HepG2 (cell line): ENCODE measurements around the gene SMIM20. TPM values are rescaled to one million over a fixed set of nuclear protein-coding genes. Genes with fewer than 3 reads are reported as not detected.
A peak's percentile ranks its signal among the peaks of the same experiment; 100 is the strongest.

Experiments
- ARID4A ChIP-seq: sonication (generic); formaldehyde crosslinking; IDR thresholded peaks from 2 replicates; pipeline ENCODE4 v1.5.0; 2020; ENCODE audit warnings: mild to moderate bottlenecking, missing genetic modification reagents, borderline replicate concordance
- CHD2 ChIP-seq: IDR thresholded peaks from 2 replicates; pipeline ENCODE4 v1.6.1; 2011; ENCODE audit warnings: low read depth, low read length, improper control_type of control experiment
- DPF2 ChIP-seq: sonication (generic); formaldehyde crosslinking; IDR thresholded peaks from 2 replicates; pipeline ENCODE4 v1.4.0; 2020; ENCODE audit warnings: mild to moderate bottlenecking, low read depth, missing genetic modification reagents, borderline replicate concordance
- FOSL1 ChIP-seq: sonication (generic); formaldehyde crosslinking; IDR thresholded peaks from 2 replicates; pipeline ENCODE4 v1.9.0; 2021; ENCODE audit warnings: missing genetic modification reagents, borderline replicate concordance
- HNRNPH1 ChIP-seq: fragments of 200-400 bp; formaldehyde crosslinking; optimal IDR thresholded peaks from 2 replicates; pipeline ENCODE3; 2017; ENCODE audit warnings: mild to moderate bottlenecking, low read depth, low read length
- IKZF4 ChIP-seq: sonication (generic); formaldehyde crosslinking; IDR thresholded peaks from 2 replicates; pipeline ENCODE4 v1.5.1; 2020; ENCODE audit warnings: borderline replicate concordance, mild to moderate bottlenecking, low read depth, missing genetic modification reagents; ENCODE audit errors: not compliant biosample characterization
- IRF2 ChIP-seq: IDR thresholded peaks from 2 replicates; pipeline ENCODE4 v1.6.1; 2018; ENCODE audit warnings: missing genetic modification reagents, missing compliant biosample characterization
- RBAK ChIP-seq: sonication (generic); formaldehyde crosslinking; IDR thresholded peaks from 2 replicates; pipeline ENCODE4 v1.5.1; 2020; ENCODE audit warnings: mild to moderate bottlenecking, missing genetic modification reagents
- RFXANK ChIP-seq: IDR thresholded peaks from 2 replicates; pipeline ENCODE4 v1.6.1; 2016
- SMYD3 ChIP-seq: sonication (generic); formaldehyde crosslinking; IDR thresholded peaks from 2 replicates; pipeline ENCODE4 v1.8.1; 2023; ENCODE audit warnings: mild to moderate bottlenecking, missing genetic modification reagents
- TCF12 ChIP-seq, 2 experiments: fragments of 450-650 bp in 1 of 2; sonication (generic) in 1 of 2; formaldehyde crosslinking in 1 of 2; IDR thresholded peaks; 2 replicates each; pipeline versions ENCODE4 v1.6.1 to v1.8.0; 2017 to 2022; ENCODE audit warnings: antibody characterized with exemption in 1 of 2, mild to moderate bottlenecking in 1 of 2, missing genetic modification reagents in 1 of 2, moderate library complexity in 1 of 2
- ZBTB21 ChIP-seq: sonication (generic); formaldehyde crosslinking; IDR thresholded peaks from 2 replicates; pipeline ENCODE4 v1.4.0; 2020; ENCODE audit warnings: missing genetic modification reagents
- ZNF207 ChIP-seq: fragments of 450-650 bp; IDR thresholded peaks from 2 replicates; pipeline ENCODE4 v1.6.1; 2016; ENCODE audit warnings: antibody characterized with exemption, borderline replicate concordance
- ZNF335 ChIP-seq: sonication (generic); formaldehyde crosslinking; IDR thresholded peaks from 2 replicates; pipeline ENCODE4 v1.4.0; 2020; ENCODE audit warnings: missing genetic modification reagents
- ZNF550 ChIP-seq: sonication (generic); formaldehyde crosslinking; IDR thresholded peaks from 2 replicates; pipeline ENCODE4 v1.4.0; 2020; ENCODE audit warnings: mild to moderate bottlenecking, missing genetic modification reagents, borderline replicate concordance
- ZNF687 ChIP-seq: sonication (generic); formaldehyde crosslinking; IDR thresholded peaks from 2 replicates; pipeline ENCODE4 v1.5.1; 2020; ENCODE audit warnings: mild to moderate bottlenecking, missing genetic modification reagents, moderate library complexity
- ZNF749 ChIP-seq: sonication (generic); formaldehyde crosslinking; IDR thresholded peaks from 2 replicates; pipeline ENCODE4 v1.8.0; 2022; ENCODE audit warnings: mild to moderate bottlenecking, missing genetic modification reagents, moderate library complexity, borderline replicate concordance
- ZNF768 ChIP-seq: sonication (generic); formaldehyde crosslinking; IDR thresholded peaks from 2 replicates; pipeline ENCODE4 v1.4.0; 2020; ENCODE audit warnings: missing genetic modification reagents
- ZSCAN9 ChIP-seq: IDR thresholded peaks from 2 replicates; pipeline ENCODE4 v1.6.1; 2016; ENCODE audit warnings: borderline replicate concordance
- polyA plus RNA-seq, 8 experiments: library from polyadenylated mRNA; depleted of rRNA in 3 of 8; stranded (reverse) in 7 of 8; unstranded in 1 of 8; fragments of >200 nt; fragmentation: Illumina TruSeq in 4 of 8; extraction: Trizol in 4 of 8; gene quantifications; 2 replicates each; pipeline versions ENCODE4 v1.2.1 to v1.2.3, GENCODE V29; 2011 to 2016; ENCODE audit warnings: low read depth in 4 of 8, missing spikeins in 1 of 8, mixed read lengths in 1 of 8; ENCODE audit not compliant: insufficient read depth in 1 of 8
- total RNA-seq, 5 experiments: library from RNA; depleted of rRNA; stranded (reverse); fragments of >200 nt; fragmentation: Illumina TruSeq; extraction: Trizol; gene quantifications; 2 replicates each; pipeline ENCODE4 v1.2.3, GENCODE V29; 2016; ENCODE audit warnings: low read depth in 1 of 5
- TF ChIP-seq, protein P1 (sequence below): sonication (generic); formaldehyde crosslinking; IDR thresholded peaks from 2 replicates; pipeline ENCODE4 v1.4.0; 2020; ENCODE audit warnings: mild to moderate bottlenecking, missing genetic modification reagents

SMIM20 gene
- total and polyA plus RNA-seq, 2 of the 13 experiments (the other 11 are each of a cell fraction or from before 2014, with no cell fraction given), result 26.3 to 30.2 TPM

DNA sequence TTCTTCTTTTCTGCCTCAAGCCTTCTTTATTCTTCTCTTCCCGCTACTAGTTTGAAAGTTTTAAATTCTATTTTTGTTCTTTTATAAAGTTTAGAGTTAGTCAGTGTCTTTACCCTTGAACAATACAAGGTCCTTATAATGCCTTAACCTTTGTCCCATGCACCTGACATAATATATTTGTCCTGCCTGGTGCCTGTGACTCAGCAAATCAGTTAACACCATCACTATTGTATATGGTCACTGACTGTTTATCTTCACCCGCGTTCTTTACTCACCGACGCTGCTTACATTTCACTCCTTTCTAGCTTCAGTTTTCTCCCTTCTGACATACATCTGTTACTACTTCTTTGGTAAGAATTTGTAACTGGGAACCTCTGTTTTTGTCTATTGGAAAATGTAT lies 5.7 kb downstream of the SMIM20 start (continued):
- TF ChIP-seq IKZF4 (CRISPR knock-in tag) (no peak), ZNF749 (CRISPR knock-in tag) (no peak), RBAK (CRISPR knock-in tag) (no peak), ZBTB21 (peak; percentile 10; the same call in 1 of the 2 replicates), ZNF687 (CRISPR knock-in tag) (no peak), RFXANK (CRISPR knock-in tag) (no peak), CHD2 (no peak), ZNF335 (CRISPR knock-in tag) (no peak), FOSL1 (CRISPR knock-in tag) (peak; percentile 49; the same call in 1 of the 2 replicates), ZNF207 (no peak), TCF12 (IDR thresholded peaks at IDR 0.05) (no peak), TCF12 (CRISPR knock-in tag; IDR thresholded peaks at IDR 0.05) (no peak), HNRNPH1 (no peak), ARID4A (CRISPR knock-in tag) (no peak), ZNF768 (no peak), ZNF550 (CRISPR knock-in tag) (no peak), ZSCAN9 (CRISPR knock-in tag) (no peak), DPF2 (CRISPR knock-in tag) (no peak), SMYD3 (CRISPR knock-in tag) (no peak), IRF2 (CRISPR knock-in tag) (peak; percentile 33; the same call in 1 of the 2 replicates)
- TF ChIP-seq, protein P1, sequence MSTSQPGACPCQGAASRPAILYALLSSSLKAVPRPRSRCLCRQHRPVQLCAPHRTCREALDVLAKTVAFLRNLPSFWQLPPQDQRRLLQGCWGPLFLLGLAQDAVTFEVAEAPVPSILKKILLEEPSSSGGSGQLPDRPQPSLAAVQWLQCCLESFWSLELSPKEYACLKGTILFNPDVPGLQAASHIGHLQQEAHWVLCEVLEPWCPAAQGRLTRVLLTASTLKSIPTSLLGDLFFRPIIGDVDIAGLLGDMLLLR (CRISPR knock-in tag), result no peak
